Mesenchymal stem cell (in vitro differentiated cells and primary cell): ENCODE data around the gene ZDHHC6.
"Not testable (repeated sequence)": the region's sequence is repeated elsewhere in the genome, so short reads cannot be mapped to it uniquely, and the experiment has no call there.

Source experiments
- DNase-seq: peaks from one replicate; pipeline ENCODE4 v3.0.0-alpha.2; 2013
- H2AFZ ChIP-seq: one replicate; pipeline ENCODE4 v1.6.1; 2013; ENCODE audit warnings: low read depth, mild to moderate bottlenecking, control low read depth, inconsistent platforms, low read length, moderate library complexity
- H2AK5ac ChIP-seq: 2 replicates; pipeline ENCODE4 v1.6.1; 2013; ENCODE audit warnings: low read length, moderate library complexity, mild to moderate bottlenecking, inconsistent platforms; ENCODE audit not compliant: severe bottlenecking
- H2BK120ac ChIP-seq: one replicate; pipeline ENCODE4 v1.6.1; 2013; ENCODE audit warnings: low read depth, mild to moderate bottlenecking, inconsistent platforms, low read length, moderate library complexity
- H2BK12ac ChIP-seq, 2 experiments: one replicate each; pipeline ENCODE4 v1.6.1; 2013; ENCODE audit warnings: inconsistent platforms in 2 of 2, low read length in 2 of 2, mild to moderate bottlenecking in 2 of 2, moderate library complexity in 2 of 2, control low read depth in 1 of 2
- H2BK15ac ChIP-seq: one replicate; pipeline ENCODE4 v1.6.1; 2013; ENCODE audit warnings: mild to moderate bottlenecking, low read depth, inconsistent platforms; ENCODE audit not compliant: poor library complexity, severe bottlenecking
- H2BK5ac ChIP-seq: 2 replicates; pipeline ENCODE4 v1.6.1; 2013; ENCODE audit warnings: low read depth, mild to moderate bottlenecking, low read length, control low read depth, inconsistent platforms; ENCODE audit not compliant: poor library complexity, severe bottlenecking
- H3K14ac ChIP-seq, 2 experiments: one replicate each; pipeline ENCODE4 v1.6.1; 2013; ENCODE audit warnings: inconsistent platforms in 2 of 2, low read length in 2 of 2, control low read depth in 1 of 2, mild to moderate bottlenecking in 1 of 2, moderate library complexity in 1 of 2
- H3K18ac ChIP-seq, 2 experiments: one replicate each; pipeline ENCODE4 v1.6.1; 2013; ENCODE audit warnings: inconsistent platforms in 2 of 2, low read length in 2 of 2, control low read depth in 1 of 2, low read depth in 1 of 2, mild to moderate bottlenecking in 1 of 2
- H3K23ac ChIP-seq, 2 experiments: one replicate each; pipeline ENCODE4 v1.6.1; 2013; ENCODE audit warnings: inconsistent platforms in 2 of 2, low read length in 2 of 2, mild to moderate bottlenecking in 2 of 2, moderate library complexity in 2 of 2, control low read depth in 1 of 2
- H3K27ac ChIP-seq: 2 replicates; pipeline ENCODE4 v1.5.1; 2013; ENCODE audit warnings: mild to moderate bottlenecking, moderate library complexity, low read length, control low read depth, inconsistent platforms; ENCODE audit not compliant: poor library complexity, severe bottlenecking
- H3K27me3 ChIP-seq, 2 experiments: 2 replicates each; pipeline versions ENCODE4 v1.6.1 to v1.7.0; 2013; ENCODE audit warnings: low read length in 2 of 2, mild to moderate bottlenecking in 2 of 2, moderate library complexity in 2 of 2, control low read depth in 1 of 2, inconsistent platforms in 1 of 2; ENCODE audit not compliant: control insufficient read depth in 1 of 2, insufficient read depth in 1 of 2
- H3K36me3 ChIP-seq, 2 experiments: 2 replicates each; pipeline versions ENCODE4 v1.6.1 to v1.7.0; 2013; ENCODE audit warnings: low read length in 2 of 2, control low read depth in 1 of 2, inconsistent platforms in 1 of 2, low read depth in 1 of 2, mild to moderate bottlenecking in 1 of 2; ENCODE audit not compliant: insufficient read depth in 2 of 2, control insufficient read depth in 1 of 2
- H3K4ac ChIP-seq, 2 experiments: one replicate each; pipeline ENCODE4 v1.6.1; 2013; ENCODE audit warnings: inconsistent platforms in 2 of 2, low read length in 2 of 2, mild to moderate bottlenecking in 2 of 2, moderate library complexity in 2 of 2, control low read depth in 1 of 2, low read depth in 1 of 2
- H3K4me1 ChIP-seq: 2 replicates; pipeline ENCODE4 v1.6.1; 2013; ENCODE audit warnings: low read depth, low read length, control low read depth; ENCODE audit not compliant: control insufficient read depth, insufficient read depth
- H3K4me2 ChIP-seq: 2 replicates; pipeline ENCODE4 v1.6.1; 2013; ENCODE audit warnings: low read length, mild to moderate bottlenecking, inconsistent platforms; ENCODE audit not compliant: poor library complexity, severe bottlenecking
- H3K4me3 ChIP-seq, 2 experiments: 2 replicates each; pipeline versions ENCODE4 v1.5.1 to v1.7.0; 2013; ENCODE audit warnings: low read length in 2 of 2, mild to moderate bottlenecking in 2 of 2, control low read depth in 1 of 2, low read depth in 1 of 2; ENCODE audit not compliant: insufficient read depth in 1 of 2
- H3K79me1 ChIP-seq: replicated peaks from 2 replicates; pipeline ENCODE4 v1.6.1; 2013; ENCODE audit warnings: mild to moderate bottlenecking, control low read depth, low read length, inconsistent platforms; ENCODE audit not compliant: poor library complexity, severe bottlenecking
- H3K9ac ChIP-seq: 2 replicates; pipeline ENCODE4 v1.7.0; 2013; ENCODE audit warnings: mild to moderate bottlenecking, low read length, moderate library complexity
- H3K9me3 ChIP-seq: 2 replicates; pipeline ENCODE4 v1.7.0; 2013; ENCODE audit warnings: mild to moderate bottlenecking, low read length; ENCODE audit not compliant: control insufficient read depth
- H4K8ac ChIP-seq: one replicate; pipeline ENCODE4 v1.6.1; 2013; ENCODE audit warnings: inconsistent platforms, mild to moderate bottlenecking, low read length, moderate library complexity
- H4K91ac ChIP-seq: one replicate; pipeline ENCODE4 v1.6.1; 2013; ENCODE audit warnings: mild to moderate bottlenecking, low read length, inconsistent platforms
- WGBS: methylation state at CpG from one replicate; pipeline ENCODE4 v1.1.7; 2013; ENCODE audit warnings: mixed read lengths; 5-methylcytosine and 5-hydroxymethylcytosine counted together

The ZDHHC6 gene

GRCh38 chr10:112464074-112464473, 17.4 kb upstream of the ZDHHC6 start:
- not testable (repeated sequence) for H3K23ac ChIP-seq, H3K9ac ChIP-seq, H3K14ac ChIP-seq, H3K4me1 ChIP-seq, H3K18ac ChIP-seq, H4K91ac ChIP-seq, H3K27me3 ChIP-seq, H3K9me3 ChIP-seq, H3K4me3 ChIP-seq, H2AK5ac ChIP-seq, H3K4ac ChIP-seq, H2AFZ ChIP-seq, H3K27ac ChIP-seq, H4K8ac ChIP-seq, DNase-seq, H2BK12ac ChIP-seq, H3K4me2 ChIP-seq, H2BK5ac ChIP-seq, H2BK15ac ChIP-seq, H2BK120ac ChIP-seq
- Histone ChIP-seq H3K36me3 (peaks cover 3 to 52% of the 10 kb centered on the region in 2 experiments), H3K79me1 (peaks cover 19% of the 10 kb centered on the region)
- WGBS, result 97% methylated on average over 5 of the region's 5 CpGs

DNA sequence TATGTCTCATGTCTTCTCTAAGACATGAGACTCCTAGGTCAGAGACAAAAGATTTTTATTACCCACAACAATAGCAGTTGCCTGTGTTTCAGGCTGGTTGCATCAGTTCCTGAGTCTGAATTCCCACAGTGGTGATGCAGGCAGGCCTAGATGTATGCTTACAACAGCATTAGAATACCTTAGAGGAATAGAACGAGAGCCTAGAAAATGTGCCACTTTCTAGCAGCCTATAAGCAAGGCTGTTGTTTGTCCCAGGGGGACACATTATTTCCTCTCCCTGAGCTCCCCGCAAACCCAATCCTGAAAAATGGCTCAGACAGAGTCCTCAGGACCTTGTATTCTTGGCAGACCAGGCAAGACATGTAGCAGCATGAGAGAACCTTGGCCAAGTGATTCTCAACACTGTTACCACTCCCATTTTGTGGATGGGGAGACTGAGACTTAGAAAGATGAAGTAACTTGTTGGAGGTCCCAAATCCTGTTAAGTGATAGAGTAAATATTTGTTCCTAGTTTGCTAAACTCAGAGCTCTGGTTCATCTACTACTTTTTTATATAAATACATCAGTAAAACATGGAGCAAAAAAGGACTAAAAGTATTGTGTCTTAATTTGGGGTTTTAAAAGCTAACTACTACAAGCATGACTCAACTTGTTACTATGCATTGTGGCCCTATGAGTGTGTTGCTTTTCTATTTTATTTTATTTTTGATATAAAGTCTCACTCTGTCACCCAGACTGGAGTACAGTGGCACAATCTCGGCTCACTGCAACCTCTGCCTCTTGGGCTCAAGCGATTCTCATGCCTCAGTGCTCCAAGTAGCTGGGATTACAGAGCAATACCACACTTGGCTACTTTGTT, 14.5 kb upstream of the ZDHHC6 start:
- H3K36me3 ChIP-seq, result peaks cover 3 to 28% of the 10 kb centered on the region in 2 experiments
- H3K27me3 ChIP-seq, result no peaks in the 10 kb centered on the region
- H3K4me1 ChIP-seq, result no peaks in the 10 kb centered on the region
- no peak overlapping the region for H2BK15ac ChIP-seq
- H2BK12ac ChIP-seq, result no peak overlapping the region
- H2AFZ ChIP-seq, result no peak overlapping the region
- H3K79me1 ChIP-seq, result peaks cover 15% of the 10 kb centered on the region
- H2BK120ac ChIP-seq, result no peak overlapping the region
- peak overlapping the region; percentile 85 for H3K9ac ChIP-seq
- H3K23ac ChIP-seq, result no peak overlapping the region
- peak; percentile 73 for DNase-seq
- H3K4ac ChIP-seq, result no peak overlapping the region
- no peak overlapping the region for H3K27ac ChIP-seq
- no peaks in the 10 kb centered on the region for H3K9me3 ChIP-seq
- H2AK5ac ChIP-seq, result no peak overlapping the region
- H3K18ac ChIP-seq, result no peak overlapping the region
- no peak overlapping the region for H3K14ac ChIP-seq
- H2BK5ac ChIP-seq, result no peak overlapping the region
- no peak overlapping the region for H4K8ac ChIP-seq
- no peak overlapping the region for H3K4me3 ChIP-seq
- 97% methylated on average over 4 of the region's 4 CpGs for WGBS
- no peak overlapping the region for H3K4me2 ChIP-seq
- H4K91ac ChIP-seq, result no peak overlapping the region

DNA sequence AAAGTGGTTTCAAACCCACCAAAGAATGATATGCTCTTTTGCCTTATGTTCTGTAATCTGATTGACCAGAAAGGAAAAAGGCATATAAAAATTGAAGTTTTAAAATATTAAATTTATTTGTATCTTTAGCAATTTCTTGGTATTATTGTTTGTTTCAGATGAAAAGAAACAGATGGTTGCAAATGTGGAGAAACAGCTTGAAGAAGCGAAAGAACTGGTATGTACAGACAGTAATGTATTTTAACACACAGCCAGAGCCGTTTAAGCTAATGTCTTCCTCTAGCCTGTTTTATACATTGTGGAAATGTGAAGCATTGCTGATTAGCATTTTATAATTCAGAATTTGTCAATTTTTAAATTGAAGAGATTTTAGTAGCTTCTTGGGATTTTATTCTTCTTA, 13.7 kb upstream of the ZDHHC6 start:
- H4K91ac ChIP-seq, result no peak overlapping the region
- no peak overlapping the region for H2BK120ac ChIP-seq
- H2AFZ ChIP-seq, result no peak overlapping the region
- peak overlapping the region; percentile 85 for H3K9ac ChIP-seq
- no peak overlapping the region for H4K8ac ChIP-seq
- no peak overlapping the region for H3K14ac ChIP-seq
- no peak overlapping the region for H3K4me2 ChIP-seq
- peaks cover 15% of the 10 kb centered on the region for H3K79me1 ChIP-seq
- H3K18ac ChIP-seq, result no peak overlapping the region
- WGBS, result 90% methylated on average over 2 of the region's 2 CpGs
- DNase-seq, result no peak
- no peak overlapping the region for H3K4me3 ChIP-seq
- no peak overlapping the region for H2BK15ac ChIP-seq
- H3K23ac ChIP-seq, result no peak overlapping the region
- H3K4me1 ChIP-seq, result no peaks in the 10 kb centered on the region
- no peak overlapping the region for H3K27ac ChIP-seq
- no peak overlapping the region for H2BK12ac ChIP-seq
- H2AK5ac ChIP-seq, result no peak overlapping the region
- H2BK5ac ChIP-seq, result no peak overlapping the region
- no peak overlapping the region for H3K4ac ChIP-seq
- H3K9me3 ChIP-seq, result no peaks in the 10 kb centered on the region
- H3K27me3 ChIP-seq, result no peaks in the 10 kb centered on the region
- H3K36me3 ChIP-seq, result peaks cover 3 to 19% of the 10 kb centered on the region in 2 experiments

GRCh38 chr10:112456533-112456932, 9.8 kb upstream of the ZDHHC6 start:
- no peak overlapping the region for H3K14ac ChIP-seq
- H3K9ac ChIP-seq, result no peak overlapping the region
- H3K79me1 ChIP-seq, result peaks cover 21% of the 10 kb centered on the region

More at GRCh38 chr10:112456533-112456932, 9.8 kb upstream of the ZDHHC6 start:
- H4K91ac ChIP-seq, result no peak overlapping the region
- H3K4ac ChIP-seq, result no peak overlapping the region
- no peak overlapping the region for H2AFZ ChIP-seq
- H2BK120ac ChIP-seq, result no peak overlapping the region
- peaks cover 0 to 5% of the 10 kb centered on the region in 2 experiments for H3K36me3 ChIP-seq
- H3K27me3 ChIP-seq, result no peaks in the 10 kb centered on the region
- H2BK15ac ChIP-seq, result no peak overlapping the region
- H2AK5ac ChIP-seq, result no peak overlapping the region
- H3K23ac ChIP-seq, result no peak overlapping the region
- H3K4me2 ChIP-seq, result no peak overlapping the region
- no peak for DNase-seq
- H3K27ac ChIP-seq, result no peak overlapping the region
- H3K9me3 ChIP-seq, result peaks cover 4% of the 10 kb centered on the region
- H3K18ac ChIP-seq, result no peak overlapping the region
- no peak overlapping the region for H4K8ac ChIP-seq
- no peak overlapping the region for H3K4me3 ChIP-seq
- H2BK5ac ChIP-seq, result no peak overlapping the region
- no peaks in the 10 kb centered on the region for H3K4me1 ChIP-seq
- 94% methylated on average over 2 of the region's 2 CpGs for WGBS
- no peak overlapping the region for H2BK12ac ChIP-seq
